ENCODE data around the gene ARMC6.
"Not testable (repeated sequence)": the region's sequence is repeated elsewhere in the genome, so short reads cannot be mapped to it uniquely, and the experiment has no call there.

Gene ARMC6

GRCh38 chr19:19022380-19022961 is 10.9 kb upstream of the ARMC6 start:
- no peak for DNase-seq (ENCODE audit: low read depth)

- not testable (repeated sequence) for DNase-seq (ENCODE audit: low read depth)
Measured at GRCh38 chr19:19023376-19023775, 10.0 kb upstream of the ARMC6 start.

GRCh38 chr19:19025861-19026260 is 7.5 kb upstream of the ARMC6 start:
- DNase-seq (ENCODE audit: low read depth), result no peak

- no peak for DNase-seq (ENCODE audit: low read depth)
Measured at GRCh38 chr19:19026299-19026971, 7.0 kb upstream of the ARMC6 start.

GRCh38 chr19:19027228-19027627 is 6.2 kb upstream of the ARMC6 start:
- DNase-seq (ENCODE audit: low read depth), result no peak

- DNase-seq (ENCODE audit: low read depth), result no peak
Measured at GRCh38 chr19:19028526-19028925, 4.9 kb upstream of the ARMC6 start.

GRCh38 chr19:19031891-19032290 is 1.5 kb upstream of the ARMC6 start:
- no peak for DNase-seq (ENCODE audit: low read depth)

- peak; percentile 53 for DNase-seq (ENCODE audit: low read depth)
Measured at GRCh38 chr19:19032420-19033175, 805 bp upstream of the ARMC6 start.

GRCh38 chr19:19033176-19033425 is 302 bp upstream of the ARMC6 start:
- no peak for DNase-seq (ENCODE audit: low read depth)

GRCh38 chr19:19034204-19034624 is 811 bp downstream of the ARMC6 start:
- peak; percentile 39 for DNase-seq (ENCODE audit: low read depth)

GRCh38 chr19:19039901-19040300 is 6.5 kb downstream of the ARMC6 start:
- no peak for DNase-seq (ENCODE audit: low read depth)

GRCh38 chr19:19040417-19040816 is 7.0 kb downstream of the ARMC6 start:
- DNase-seq (ENCODE audit: low read depth), result no peak

GRCh38 chr19:19042732-19043280 is 9.4 kb downstream of the ARMC6 start:
- no peak for DNase-seq (ENCODE audit: low read depth)

GRCh38 chr19:19043481-19043880 is 10.1 kb downstream of the ARMC6 start:
- no peak for DNase-seq (ENCODE audit: low read depth)

- DNase-seq (ENCODE audit: low read depth), result no peak
Measured at GRCh38 chr19:19043881-19044280, 10.5 kb downstream of the ARMC6 start.

GRCh38 chr19:19049406-19049805 is 16.0 kb downstream of the ARMC6 start:
- no peak for DNase-seq (ENCODE audit: low read depth)

GRCh38 chr19:19050104-19050503 is 16.7 kb downstream of the ARMC6 start:
- DNase-seq (ENCODE audit: low read depth), result no peak

GRCh38 chr19:19050731-19051130 is 17.3 kb downstream of the ARMC6 start:
- DNase-seq (ENCODE audit: low read depth), result no peak

GRCh38 chr19:19051478-19052213 is 18.2 kb downstream of the ARMC6 start:
- DNase-seq (ENCODE audit: low read depth), result no peak

GRCh38 chr19:19052921-19053320 is 19.5 kb downstream of the ARMC6 start:
- no peak for DNase-seq (ENCODE audit: low read depth)

- peak; percentile 52 for DNase-seq (ENCODE audit: low read depth)
Measured at GRCh38 chr19:19053508-19054314, 20.3 kb downstream of the ARMC6 start.

Data from stimulated activated CD8-positive, alpha-beta memory T cell treated with anti-CD3 and anti-CD28 coated beads, Interleukin-12 subunit alpha, Interleukin-12 subunit beta, amount 100 ng/mL, for 1 hour (primary cell).